GM19099 (cell line): ENCODE measurements around the gene GMPPA.

Experiments
- POLR2A ChIP-seq: IDR thresholded peaks from 3 replicates; pipeline ENCODE4 v1.6.1; 2011; ENCODE audit warnings: low read depth; ENCODE audit not compliant: insufficient read length; ENCODE audit errors: extremely low read depth

Gene GMPPA

GRCh38 chr2:219514196-219514761 lies 15.6 kb downstream of the GMPPA start, which contains the start of gene ASIC4:
Gene ASIC4 (plus strand): TSS chr2:219514482. CDS start chr2:219514725, 243 bp downstream.
- TF ChIP-seq POLR2A, result no peak

GRCh38 chr2:219514836-219515235 lies 16.1 kb downstream of the GMPPA start:
- TF ChIP-seq POLR2A, result no peak

- no peak for TF ChIP-seq POLR2A
These were observed 17.4 kb downstream of the GMPPA start for GRCh38 chr2:219515874-219516629.

GRCh38 chr2:219516888-219517287 lies 18.2 kb downstream of the GMPPA start:
- TF ChIP-seq POLR2A, result no peak

GRCh38 chr2:219517954-219518778 lies 19.5 kb downstream of the GMPPA start:
- TF ChIP-seq POLR2A, result no peak

- TF ChIP-seq POLR2A, result no peak
These were observed 20.8 kb downstream of the GMPPA start for GRCh38 chr2:219519526-219519916.

GRCh38 chr2:219520079-219520478 lies 21.4 kb downstream of the GMPPA start:
- TF ChIP-seq POLR2A, result no peak

GRCh38 chr2:219521066-219521880 lies 22.6 kb downstream of the GMPPA start:
- TF ChIP-seq POLR2A, result no peak

GRCh38 chr2:219522111-219523030 lies 23.7 kb downstream of the GMPPA start:
- no peak for TF ChIP-seq POLR2A

GRCh38 chr2:219523031-219523671 lies 24.5 kb downstream of the GMPPA start:
- no peak for TF ChIP-seq POLR2A

- no peak for TF ChIP-seq POLR2A
These were observed 26.1 kb downstream of the GMPPA start for GRCh38 chr2:219524817-219525216.

GRCh38 chr2:219525533-219526232 lies 27.0 kb downstream of the GMPPA start:
- TF ChIP-seq POLR2A, result no peak
